Stimulated activated CD4-positive, alpha-beta T cell treated with anti-CD3 and anti-CD28 coated beads, Interleukin-4, amount 100 ng/mL, for 1 hour (primary cell): ENCODE data around the gene INF2.
A peak's percentile ranks its signal among the peaks of the same experiment; 100 is the strongest.
"Not testable (repeated sequence)": the region's sequence is repeated elsewhere in the genome, so short reads cannot be mapped to it uniquely, and the experiment has no call there.

Source experiments
- DNase-seq: peaks from one replicate; pipeline ENCODE4 v3.0.0-alpha.2; 2020

The INF2 gene

DNA sequence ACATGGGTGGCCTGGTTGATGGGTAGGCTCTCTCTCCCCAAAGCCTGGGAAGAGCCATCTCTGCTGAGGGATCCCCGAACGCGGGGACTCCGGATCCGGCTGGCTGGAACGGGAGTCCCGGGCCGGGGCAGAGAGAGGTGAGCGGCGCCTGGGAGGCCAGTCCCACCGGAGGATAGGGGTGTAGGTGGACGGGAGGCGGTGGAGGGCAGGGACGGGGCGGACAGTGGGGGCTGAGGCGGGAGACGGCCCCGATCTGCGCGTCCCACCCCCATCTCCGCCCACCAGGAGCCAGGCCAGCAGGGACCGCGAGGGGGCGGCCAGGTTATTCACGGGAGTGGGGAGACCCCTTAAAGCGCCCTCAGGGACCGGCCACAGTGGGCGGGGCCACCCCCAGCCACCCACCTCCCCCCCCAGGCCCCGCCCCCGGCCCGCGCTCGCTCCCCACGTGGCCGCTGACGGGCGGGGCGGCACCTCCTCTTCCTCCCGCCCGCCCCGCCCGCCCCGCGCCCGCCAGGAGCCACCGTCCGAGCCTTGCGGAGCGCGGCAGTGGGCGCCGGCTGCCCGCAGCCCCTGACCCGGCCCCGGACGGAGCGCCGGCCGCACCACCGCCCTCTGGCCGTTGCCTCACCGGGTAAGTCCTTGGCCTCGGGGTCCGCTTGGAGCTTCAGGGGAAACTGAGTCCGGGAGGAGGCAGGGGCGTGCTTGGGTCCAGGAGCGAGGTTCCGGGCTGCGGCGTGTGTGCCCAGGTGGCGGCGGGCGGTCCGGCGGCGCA lies at the start of gene INF2:
Gene INF2 (plus strand): TSS at position 510 of the 772 bp plus-strand sequence. CDS start 11,748 bp downstream, outside the sequence.
- DNase-seq = peak; percentile 60

DNA sequence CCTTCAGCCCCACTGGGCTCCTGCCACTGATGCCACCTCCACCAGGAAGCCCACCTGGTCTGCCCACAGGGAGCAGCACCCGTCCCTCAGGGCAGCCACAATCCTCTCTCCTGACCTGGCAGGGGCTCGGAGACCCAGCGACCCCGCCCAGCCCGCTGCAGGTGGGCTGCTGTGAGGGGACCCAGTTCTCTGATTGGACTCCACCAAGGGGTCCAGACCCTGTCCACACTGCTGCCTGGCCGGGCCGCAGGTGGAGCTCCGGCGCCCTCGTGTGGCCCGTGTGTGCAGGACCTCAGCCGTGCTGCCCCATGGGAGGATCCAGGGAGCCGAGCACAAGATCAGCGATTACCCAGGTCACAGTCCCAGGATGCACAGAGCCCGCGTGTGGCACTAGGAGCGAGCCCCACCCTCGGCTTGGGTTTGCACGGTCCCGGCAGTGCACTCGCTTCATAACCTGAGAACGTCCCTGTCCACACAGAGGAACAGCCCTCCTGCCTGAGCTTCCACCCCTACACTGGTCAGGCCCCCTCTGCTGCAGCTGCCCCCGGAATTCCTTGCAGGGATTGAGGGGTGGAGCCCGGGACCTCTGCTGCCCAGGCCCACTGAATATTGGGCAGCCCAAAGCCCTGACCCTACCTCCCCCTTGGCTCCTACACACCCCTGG lies 49.4 kb upstream of the INF2 start:
- DNase-seq = peak; percentile 51

DNA sequence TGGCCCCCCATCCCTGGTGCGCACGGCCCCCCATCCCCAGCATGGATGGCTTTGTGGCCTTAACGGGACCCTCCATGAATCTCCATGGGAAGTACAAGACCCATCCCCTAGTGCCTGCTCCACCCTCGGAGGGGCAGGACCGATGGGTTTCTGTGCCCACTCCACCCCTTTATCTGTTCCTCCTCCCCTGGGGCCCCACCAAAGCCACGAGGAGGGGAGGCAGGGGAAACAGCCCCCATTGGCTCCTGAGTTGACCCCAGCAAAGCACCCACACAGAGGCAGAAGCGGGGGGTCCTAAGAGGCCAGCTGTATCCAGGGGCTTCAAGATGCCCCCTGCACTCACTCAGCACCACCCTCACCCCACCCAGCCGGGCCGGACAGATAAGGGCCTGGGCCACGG lies 48.7 kb upstream of the INF2 start:
- DNase-seq = no peak

DNA sequence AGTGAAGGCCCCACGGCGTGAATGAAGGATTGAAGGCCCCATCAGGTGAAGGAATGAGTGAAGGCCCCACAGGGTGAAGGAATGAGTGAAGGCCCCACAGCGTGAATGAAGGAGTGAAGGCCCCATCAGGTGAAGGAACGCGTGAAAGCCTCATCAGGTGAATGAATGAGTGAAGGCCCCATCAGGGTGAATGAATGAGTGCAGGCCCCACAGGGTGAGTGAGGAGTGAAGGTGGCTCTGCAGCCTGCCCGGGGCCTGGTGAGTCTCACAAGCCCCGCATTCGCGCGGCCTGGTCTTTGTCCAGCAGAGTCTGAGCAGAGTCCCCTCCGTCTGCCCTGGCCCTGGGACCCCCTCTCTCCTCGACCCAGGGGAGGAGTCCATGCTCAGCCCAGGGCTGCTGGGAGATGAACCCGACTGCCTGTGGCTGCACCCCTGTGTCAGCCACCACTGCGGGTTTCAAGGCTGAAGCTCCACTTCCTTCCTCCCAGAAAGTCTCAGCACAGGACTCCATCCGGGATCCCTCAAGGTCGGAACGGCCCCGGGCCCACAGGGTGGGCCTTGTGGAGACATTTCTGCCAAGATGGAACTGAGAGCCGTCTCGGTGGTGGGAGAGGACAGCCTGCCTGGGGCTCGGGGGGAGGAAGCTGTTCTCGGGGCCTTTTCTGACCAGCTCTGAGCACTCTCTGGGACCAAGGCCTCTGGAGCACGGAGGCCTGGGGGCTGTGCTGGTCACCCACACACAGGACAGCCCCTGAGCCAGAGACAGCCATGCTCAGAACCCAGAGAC lies 47.5 kb upstream of the INF2 start:
- no peak for DNase-seq

DNA sequence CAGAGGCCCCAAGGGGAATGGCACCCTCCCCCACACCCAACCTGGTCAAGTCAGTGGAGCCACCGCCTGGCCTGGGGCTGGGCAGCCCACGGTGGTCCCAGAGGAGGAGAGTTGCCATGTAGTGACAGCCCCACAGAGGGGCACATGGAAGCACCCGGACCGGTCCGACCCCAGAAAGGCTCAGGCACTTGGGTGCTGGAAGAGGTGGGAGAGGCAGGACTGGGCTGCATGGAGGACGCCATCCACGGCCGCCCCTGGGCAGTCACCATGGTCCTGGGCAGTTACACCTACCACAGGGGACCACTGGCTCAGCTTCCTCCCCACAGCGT lies 46.9 kb upstream of the INF2 start:
- DNase-seq = no peak

DNA sequence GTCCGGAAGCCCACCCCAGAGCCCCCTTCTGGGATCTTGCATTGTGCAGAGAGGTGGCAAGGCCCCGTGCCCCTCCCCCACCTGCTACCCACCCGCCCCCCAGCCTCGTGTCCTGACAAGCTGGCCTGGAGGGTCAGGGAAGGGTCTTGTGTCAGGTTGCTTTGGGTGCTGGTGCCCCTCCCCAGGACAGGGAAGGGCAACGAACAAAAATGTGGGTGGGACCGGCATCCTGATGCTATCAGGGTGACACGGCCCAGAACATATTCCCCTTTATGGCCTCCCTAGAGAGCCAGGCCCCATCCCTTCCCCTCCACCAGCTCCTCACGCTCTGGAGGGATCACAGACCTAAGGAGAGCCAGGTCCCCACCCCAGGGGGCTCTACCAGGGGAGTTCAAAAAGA lies 46.1 kb upstream of the INF2 start:
- DNase-seq = no peak

DNA sequence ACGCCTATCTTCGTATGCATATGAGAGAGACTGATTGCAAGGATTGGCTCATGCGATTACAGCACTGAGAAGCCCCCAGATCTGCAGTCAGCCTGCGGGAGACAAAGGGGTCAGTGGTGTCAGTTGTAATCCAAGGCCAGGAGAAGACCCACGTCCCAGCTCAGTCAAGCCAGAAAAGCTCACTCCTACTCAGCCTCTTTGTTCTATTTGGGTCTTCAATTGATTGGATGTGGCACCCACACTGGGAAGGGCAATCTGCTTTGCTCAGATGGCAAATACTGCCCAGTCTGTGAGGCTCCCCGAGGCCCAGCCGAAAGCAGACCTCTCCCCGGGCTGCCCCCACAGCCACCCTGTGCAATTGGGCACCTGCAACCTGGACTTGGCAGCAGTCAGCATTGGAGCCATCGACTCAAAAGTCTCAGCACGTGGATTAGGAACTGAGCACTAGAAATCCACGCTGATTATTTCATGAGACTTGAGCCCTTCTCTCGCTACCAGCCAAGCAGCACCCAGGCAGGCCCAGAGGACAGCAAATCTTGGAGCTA lies 45.3 kb upstream of the INF2 start:
- no peak for DNase-seq

DNA sequence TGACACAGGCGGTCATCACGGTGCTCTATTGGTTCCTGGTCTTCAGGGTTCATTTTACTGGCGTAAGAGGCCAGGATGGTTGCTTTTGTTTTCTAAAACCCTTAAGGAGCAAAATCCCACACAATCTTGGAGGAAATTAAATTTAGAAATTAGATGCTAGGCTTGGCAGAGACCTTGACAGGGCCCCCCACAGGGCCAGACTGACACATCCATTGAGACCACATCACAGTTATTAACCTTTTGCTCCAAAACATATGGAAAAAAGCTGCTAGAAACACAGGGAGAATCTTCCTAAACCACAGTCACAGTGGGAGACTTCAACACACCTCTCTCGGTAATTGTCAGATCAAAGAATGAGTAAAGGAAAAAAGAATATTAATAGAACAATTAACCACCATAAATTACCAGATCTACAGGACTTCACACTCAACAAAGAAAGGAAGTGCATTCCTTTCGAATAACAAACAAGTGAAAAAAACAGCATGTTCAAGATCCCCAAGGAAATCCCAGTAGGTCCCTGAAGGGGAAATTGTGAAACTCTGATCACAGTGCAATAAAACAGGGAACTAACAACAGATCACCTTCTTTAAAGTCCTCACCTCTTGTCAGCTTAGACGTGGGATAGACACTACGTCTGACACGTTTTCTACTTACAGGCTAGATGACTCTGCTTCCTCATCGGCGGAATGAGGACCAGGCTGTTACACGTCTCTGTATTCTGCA lies 44.6 kb upstream of the INF2 start:
- no peak for DNase-seq

DNA sequence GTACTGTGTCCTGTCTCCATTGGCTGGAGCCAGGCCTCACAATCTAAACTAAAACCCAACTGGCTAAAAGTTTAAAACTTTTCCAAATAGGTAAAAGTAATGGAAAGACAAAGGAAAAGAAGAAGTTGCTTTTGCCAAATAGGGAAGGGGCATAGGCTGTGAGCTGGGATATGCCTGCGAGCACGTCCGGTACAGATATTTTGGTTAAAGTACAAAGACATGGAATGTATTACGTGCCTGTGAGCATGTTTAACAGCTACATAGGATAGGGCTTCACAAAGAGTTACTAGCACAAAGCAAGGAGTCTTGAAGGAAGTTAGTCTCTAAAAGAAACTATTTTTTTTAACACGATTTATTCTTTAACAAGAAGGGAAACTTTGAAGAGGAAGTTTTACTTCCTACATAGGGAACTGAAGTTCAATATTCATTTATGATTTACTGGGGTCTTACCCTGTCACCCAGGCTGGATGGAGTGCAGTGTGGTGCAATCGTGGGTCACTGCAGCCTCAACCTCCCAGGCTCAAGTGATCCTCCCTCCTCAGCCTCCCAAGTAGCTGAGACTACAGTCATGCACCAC lies 41.9 kb upstream of the INF2 start:
- no peak for DNase-seq

DNA sequence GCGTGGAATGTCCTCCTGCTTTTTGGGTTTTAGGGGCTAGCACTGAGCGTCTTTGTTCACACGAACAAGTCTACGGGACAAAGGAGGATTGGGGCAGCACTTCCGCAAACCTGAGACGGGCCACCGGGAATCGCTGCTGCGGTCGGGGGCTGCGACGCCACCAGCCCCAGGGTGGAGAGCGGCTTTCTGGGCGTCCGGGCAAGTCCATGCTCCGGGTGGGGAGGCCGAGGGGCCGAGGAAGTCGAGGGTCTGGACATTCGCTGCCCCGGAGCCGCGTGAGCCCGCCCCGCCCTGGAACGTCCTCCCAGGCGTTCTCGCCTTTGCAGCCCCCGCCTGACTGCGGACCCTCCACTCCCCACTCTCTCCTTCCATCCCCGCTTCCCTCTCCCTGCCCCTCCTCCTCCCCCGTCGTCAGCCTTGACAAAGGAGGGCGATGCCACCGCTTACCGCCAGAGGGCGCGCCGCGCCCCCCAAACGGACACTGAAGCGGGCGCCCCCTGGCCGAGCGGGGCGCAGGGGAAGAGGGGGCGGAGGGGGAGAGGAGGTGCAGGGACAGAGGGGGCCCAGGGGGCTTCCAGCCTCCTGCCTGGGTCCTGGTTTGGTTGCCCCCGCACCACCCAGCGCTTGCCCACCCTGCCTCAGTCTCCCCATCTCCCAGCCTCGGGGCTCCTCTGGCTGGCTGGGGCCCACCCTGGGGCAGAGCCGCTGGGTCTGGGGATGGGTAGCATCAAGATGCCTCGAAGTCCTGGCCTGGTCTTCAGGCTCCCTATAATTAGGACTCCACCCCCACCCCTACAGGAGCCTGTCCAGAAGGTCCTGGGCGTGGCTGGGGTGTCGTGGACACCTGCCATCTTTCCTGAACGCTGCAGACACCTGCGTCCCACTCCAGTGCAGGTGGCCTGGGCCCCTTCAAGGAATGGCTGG lies 39.1 kb upstream of the INF2 start:
- DNase-seq = peak; percentile 69

DNA sequence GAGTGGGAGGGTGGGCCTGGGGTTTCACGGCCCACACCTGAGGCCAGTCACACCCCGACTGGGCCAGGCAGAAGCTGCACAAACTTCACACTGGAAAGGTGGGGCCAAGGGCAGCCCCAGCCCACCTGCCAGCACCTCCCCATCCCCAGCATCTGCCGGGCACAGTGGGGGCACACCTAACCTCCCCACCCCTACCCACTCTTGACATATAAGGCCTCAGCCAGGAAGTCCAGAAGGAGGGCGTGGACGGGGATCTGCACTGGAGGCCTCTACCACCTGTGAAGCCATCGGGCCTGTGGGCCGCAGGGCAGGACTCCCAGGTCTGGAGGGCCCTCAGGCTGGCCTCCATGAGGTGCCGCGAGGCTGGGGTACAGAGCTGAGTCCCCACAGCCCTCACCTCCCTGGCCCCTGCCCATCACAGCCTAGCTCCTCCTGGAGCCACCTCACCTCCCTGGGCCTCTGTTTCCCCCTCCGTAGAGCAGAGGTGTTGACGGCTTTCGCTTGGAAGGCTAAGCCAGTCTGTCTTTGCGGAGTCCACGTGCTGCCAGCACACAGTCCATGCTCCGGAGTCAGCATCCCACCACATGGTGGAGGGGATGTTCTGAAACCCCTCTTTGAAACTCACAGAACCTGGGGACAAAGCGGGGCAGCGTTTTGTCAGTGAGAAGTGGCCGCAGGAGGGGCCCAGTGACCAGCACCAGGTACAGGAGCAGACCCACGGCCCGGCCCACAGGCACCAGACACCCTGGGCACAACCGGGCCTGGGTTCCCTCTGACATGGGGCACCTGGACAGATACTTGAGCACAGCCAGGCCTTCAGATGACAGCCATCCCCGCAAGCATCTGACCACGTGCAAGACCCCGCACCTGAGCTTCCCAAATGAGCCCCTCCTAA lies 38.2 kb upstream of the INF2 start:
- DNase-seq = no peak

DNA sequence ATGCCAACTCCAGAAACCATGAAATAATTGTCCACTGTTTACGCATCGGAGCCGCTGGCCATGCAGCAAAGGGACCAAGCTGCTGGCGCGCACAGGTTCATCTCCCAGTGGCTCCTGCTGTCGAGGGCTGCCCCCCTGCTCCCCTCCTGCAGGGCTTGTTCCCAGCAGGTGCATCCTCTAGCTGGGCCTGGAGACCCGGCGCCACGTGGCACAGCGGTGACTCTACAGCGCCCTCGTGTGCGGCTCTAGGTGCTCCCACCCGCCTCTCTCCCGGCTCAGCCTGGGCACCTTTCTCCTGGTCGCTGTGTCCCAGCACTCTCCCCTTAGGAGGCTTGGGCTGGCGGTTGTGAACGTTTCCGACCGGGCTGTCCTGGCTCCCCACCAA lies 37.5 kb upstream of the INF2 start:
- no peak for DNase-seq

DNA sequence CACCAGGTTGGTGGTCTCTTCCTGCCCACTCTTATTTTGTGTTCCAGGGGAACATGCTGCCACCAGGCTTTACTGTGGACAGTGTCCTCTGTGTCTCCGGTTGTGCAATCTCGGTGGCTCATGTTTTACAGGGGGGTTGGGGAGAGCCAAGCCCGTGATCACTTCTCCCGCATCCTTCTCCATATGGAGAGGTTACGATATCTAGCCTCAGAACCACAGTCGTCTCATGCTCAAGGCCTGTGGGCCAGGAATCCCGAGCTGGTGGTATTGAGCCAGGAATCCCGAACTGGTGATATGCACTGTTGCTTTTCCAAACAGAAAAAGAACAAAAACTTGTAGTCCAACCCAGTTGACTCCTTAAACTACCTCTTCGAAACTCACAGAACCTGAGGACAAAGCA lies 37.0 kb upstream of the INF2 start:
- DNase-seq = no peak

DNA sequence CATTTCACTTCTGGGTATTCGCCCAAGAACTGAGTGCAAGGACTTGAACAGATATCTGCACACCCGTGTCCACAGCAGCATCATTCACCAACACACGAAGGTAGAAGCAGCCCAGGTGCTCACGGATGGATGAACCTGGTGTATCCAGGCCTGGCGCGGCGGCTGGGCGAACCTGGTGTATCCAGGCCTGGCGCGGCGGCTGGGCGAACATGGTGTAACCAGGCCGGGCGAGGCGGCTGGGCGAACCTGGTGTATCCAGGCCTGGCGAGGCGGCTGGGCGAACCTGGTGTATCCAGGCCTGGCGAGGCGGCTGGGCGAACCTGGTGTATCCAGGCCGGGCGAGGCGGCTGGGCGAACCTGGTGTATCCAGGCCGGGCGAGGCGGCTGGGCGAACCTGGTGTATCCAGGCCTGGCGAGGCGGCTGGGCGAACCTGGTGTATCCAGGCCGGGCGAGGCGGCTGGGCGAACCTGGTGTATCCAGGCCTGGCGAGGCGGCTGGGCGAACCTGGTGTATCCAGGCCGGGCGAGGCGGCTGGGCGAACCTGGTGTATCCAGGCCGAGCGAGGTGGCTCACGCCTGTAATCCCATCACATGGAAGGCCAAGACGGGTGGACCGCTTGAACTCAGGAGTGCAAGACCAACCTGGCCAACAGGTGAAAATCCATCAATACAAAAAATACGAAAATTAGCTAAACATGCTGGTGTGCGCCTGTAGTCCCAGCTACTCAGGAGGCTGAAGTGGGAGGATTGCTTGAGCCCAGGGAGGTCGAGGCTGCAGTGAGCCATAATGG lies 36.1 kb upstream of the INF2 start:
- not testable (repeated sequence) for DNase-seq

DNA sequence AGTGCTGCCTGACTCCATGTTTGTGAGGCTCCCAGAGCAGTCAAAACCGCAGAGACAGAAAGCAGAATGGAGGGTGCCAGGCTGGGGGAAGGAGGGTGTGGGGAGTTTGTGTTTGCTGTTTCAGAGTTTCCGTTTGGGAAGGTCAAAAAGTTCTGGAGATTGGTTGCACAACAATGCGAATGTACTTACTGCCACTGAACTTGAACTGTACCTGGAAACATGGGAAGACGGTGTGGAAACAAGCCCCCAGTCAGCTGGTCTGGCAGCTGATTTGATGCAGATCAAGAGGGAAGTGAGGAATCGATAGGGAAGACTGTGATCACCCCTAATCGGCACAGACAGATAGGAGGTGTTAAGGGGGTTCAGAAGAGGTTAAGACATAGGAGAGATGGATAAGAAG lies 35.3 kb upstream of the INF2 start:
- no peak for DNase-seq

DNA sequence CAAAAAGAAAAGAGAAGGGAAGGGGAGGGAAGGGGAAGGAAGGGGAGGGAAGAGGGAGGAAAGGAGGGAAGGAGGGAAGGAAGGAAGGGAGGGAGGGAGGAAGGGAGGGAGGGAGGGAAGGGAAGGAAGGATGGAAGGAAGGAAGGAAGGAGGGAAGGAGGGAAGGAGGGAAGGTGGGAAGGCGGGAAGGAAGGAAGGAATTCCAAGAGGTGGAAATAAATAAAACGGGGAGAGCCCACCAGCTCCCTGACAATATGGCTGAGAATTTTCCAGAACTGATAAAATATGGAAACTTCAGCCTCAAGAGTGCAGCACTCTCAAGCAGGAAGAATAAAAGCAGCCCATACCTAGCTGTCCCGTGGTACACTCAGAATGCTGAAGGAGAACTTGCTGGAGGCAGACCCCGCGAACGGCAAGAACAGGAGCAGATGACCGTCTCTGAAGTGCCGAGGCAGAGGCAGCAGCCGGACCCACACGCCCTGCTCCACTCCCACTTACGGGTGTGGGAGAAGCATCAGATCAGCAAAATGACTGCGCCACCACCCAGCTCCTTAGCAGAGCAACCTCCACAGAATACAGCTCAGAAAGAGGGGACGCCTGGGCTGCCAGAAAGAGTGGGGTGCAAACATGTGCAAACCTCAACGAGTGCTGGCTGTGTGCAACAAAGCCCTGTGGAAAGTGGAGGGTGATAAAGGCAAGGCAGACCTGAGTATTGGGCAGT lies 34.1 kb upstream of the INF2 start:
- DNase-seq = no peak

DNA sequence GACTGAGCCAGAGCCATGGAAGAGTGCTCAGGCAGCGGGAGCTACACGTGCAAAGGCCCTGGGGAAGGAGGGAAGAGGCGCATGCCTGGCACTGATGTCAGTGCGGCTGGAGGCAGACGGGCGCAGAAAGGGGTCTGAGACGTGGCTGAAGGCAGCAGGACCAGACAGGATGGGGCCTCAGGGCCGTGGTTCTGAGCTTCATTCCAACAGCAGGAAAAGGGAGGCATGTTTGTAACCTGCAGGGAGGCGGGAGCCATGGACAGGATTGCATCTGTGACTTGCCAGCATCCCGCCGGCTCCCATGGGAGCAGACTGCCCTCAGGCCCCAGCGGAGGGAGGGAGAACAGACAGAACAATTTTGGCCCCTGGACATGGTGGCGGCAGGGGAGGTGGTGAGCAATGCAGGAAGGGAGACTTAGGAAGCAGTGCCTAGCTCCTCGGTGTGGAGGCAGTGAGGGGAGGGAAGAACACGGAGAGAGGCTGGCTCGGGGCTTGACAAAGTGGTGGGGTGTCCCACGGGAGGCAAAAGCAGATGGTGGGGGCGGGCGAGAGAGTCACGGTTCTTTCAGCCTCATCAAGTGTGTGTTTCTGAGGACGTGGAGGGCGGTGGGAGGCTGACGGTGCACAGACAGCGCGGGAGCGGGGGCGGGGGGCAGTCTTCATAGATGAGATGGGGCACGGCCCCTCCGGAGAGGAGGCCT lies 33.3 kb upstream of the INF2 start:
- no peak for DNase-seq

DNA sequence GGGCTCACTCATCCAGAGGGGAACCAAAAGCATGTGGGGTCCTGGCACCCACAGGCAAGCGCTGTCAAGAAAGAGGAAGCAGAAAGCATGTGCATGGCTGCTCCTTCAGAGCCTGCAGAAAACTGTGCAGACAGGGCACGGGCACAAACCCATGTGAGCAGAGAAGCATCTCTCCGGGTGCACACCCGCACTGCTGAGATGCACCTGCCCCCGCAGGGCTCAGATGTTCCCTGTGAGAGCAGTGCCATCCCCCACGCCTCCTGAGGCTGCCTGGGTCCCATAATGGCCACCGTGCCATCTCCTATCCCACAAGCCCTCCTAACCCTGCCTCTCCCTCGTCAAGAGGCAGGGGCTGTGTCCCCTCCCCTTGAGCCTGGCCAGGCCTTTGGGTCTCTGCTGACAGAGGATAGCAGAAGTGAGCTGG lies 32.3 kb upstream of the INF2 start:
- DNase-seq = no peak
